Prostate gland (tissue), 2 donors: ENCODE measurements around the gene ZMYND11. TPM values are rescaled to one million over a fixed set of nuclear protein-coding genes. Genes with fewer than 3 reads are reported as not detected.

ENCODE experiments used
- DNase-seq: peaks from one replicate; pipeline ENCODE4 v3.0.0-alpha.2; 2019; ENCODE audit warnings: low spot score
- H3K27ac ChIP-seq, 2 donors: fragments of 200-600 bp; sonication (generic); 2 replicates each; pipeline ENCODE4 v1.5.1; 2017 to 2019
- H3K27me3 ChIP-seq: fragments of 200-600 bp; sonication (generic); replicated peaks from 2 replicates; pipeline ENCODE4 v1.5.1; 2019; ENCODE audit not compliant: insufficient read depth
- H3K36me3 ChIP-seq, 2 donors: fragments of 200-600 bp; sonication (generic); 1 replicate in 1 of 2; 2 replicates in 1 of 2; pipeline versions ENCODE4 v1.5.1 to v1.8.1; 2017 to 2019
- H3K4me1 ChIP-seq: fragments of 200-600 bp; sonication (generic); replicated peaks from 2 replicates; pipeline ENCODE4 v1.5.1; 2019
- H3K4me3 ChIP-seq, 2 donors: fragments of 200-600 bp; sonication (generic); 2 replicates each; pipeline ENCODE4 v1.5.1; 2017 to 2019
- H3K9me3 ChIP-seq: fragments of 200-600 bp; sonication (generic); 2 replicates; pipeline ENCODE4 v1.5.1; 2017
- POLR2A ChIP-seq: fragments of 450-650 bp; IDR thresholded peaks from one replicate; pipeline ENCODE4 v1.6.1; 2016; ENCODE audit warnings: antibody characterized with exemption, mild to moderate bottlenecking
- POLR2AphosphoS5 ChIP-seq: sonication (generic); formaldehyde crosslinking; IDR thresholded peaks from one replicate; pipeline ENCODE4 v1.6.1; 2017; ENCODE audit warnings: antibody characterized with exemption
- WGBS: methylation state at CpG from one replicate; pipeline ENCODE4 v1.1.5; 2018; 5-methylcytosine and 5-hydroxymethylcytosine counted together
- intact Hi-C: fragments of 100-400 bp; cut with DNase I; formaldehyde crosslinking; loops from one replicate; pipeline ENCODE4 v1.14.2; 2022
- total RNA-seq, 2 donors: library from RNA; depleted of rRNA; stranded (reverse); fragments of >200 nt; gene quantifications; one replicate each; pipeline ENCODE4 v1.1.0, GENCODE V29; 2016
- TF ChIP-seq, protein P1 (sequence below), 4 experiments: fragments of 200-600 bp in 2 of 4; fragments of 450-650 bp in 2 of 4; sonication (generic) in 2 of 4; IDR thresholded peaks; 1 replicate in 3 of 4; 2 replicates in 1 of 4; pipeline ENCODE4 v1.5.1; 2016 to 2019; ENCODE audit warnings: antibody characterized with exemption in 4 of 4, mild to moderate bottlenecking in 2 of 4, moderate library complexity in 2 of 4

The ZMYND11 gene
- total RNA-seq, 2 donors from 2014 or later: 66.6 to 78.1 TPM

DNA sequence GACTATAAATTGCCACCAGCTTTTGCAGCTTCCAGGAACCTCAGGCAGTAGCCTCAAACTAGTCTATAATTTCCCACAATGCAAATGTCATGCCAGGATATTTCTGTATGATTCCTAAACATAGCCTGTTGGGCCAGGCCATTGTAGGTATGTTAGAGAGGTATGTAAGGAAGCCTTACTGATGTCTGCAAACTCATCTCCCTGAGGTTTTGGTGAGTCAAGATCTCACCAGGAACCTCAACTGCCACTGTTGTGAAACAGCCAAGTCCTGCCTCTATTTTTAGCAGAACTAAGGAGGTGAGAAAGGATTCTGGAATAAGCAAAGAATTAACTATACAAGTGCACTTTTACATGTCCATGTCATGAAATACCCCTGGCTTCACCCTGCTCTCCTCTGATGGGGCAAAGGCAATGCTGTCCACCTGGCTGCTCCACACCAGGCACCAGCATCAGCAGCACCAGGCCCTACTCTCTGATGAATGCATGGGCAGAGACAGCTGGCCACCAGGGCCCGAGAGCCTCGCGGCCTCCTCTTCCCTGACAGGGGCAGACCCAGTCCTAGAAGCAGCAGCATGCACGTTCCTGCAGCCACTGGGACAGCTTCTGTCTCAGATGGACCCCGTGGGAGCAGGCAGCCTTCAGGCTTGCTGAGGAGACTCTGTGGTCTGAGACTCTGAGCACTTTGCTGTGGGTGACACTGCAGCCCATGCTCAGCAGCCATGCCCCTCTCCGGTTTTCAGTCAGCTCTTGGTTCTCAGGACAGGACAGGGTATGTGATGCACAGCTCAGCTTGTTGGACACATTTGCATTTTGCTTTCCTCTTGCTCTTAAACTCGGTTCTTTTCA is 147.3 kb downstream of the ZMYND11 start:
- DNase-seq: no peak
- Histone ChIP-seq H3K27me3 (no peaks in the 10 kb centered on the region), H3K36me3 (no peaks in the 10 kb centered on the region), H3K9me3 (no peaks in the 10 kb centered on the region), H3K4me1 (no peaks in the 10 kb centered on the region), H3K27ac (no peak overlapping the region), H3K4me3 (no peak overlapping the region)
- intact Hi-C loops: no loop called here
- WGBS: 91% methylated on average over 4 of the region's 7 CpGs
- TF ChIP-seq, protein P1, sequence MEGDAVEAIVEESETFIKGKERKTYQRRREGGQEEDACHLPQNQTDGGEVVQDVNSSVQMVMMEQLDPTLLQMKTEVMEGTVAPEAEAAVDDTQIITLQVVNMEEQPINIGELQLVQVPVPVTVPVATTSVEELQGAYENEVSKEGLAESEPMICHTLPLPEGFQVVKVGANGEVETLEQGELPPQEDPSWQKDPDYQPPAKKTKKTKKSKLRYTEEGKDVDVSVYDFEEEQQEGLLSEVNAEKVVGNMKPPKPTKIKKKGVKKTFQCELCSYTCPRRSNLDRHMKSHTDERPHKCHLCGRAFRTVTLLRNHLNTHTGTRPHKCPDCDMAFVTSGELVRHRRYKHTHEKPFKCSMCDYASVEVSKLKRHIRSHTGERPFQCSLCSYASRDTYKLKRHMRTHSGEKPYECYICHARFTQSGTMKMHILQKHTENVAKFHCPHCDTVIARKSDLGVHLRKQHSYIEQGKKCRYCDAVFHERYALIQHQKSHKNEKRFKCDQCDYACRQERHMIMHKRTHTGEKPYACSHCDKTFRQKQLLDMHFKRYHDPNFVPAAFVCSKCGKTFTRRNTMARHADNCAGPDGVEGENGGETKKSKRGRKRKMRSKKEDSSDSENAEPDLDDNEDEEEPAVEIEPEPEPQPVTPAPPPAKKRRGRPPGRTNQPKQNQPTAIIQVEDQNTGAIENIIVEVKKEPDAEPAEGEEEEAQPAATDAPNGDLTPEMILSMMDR (IDR thresholded peaks at IDR 0.05): no peak
- TF ChIP-seq POLR2AphosphoS5 (no peak), POLR2A (no peak)

DNA sequence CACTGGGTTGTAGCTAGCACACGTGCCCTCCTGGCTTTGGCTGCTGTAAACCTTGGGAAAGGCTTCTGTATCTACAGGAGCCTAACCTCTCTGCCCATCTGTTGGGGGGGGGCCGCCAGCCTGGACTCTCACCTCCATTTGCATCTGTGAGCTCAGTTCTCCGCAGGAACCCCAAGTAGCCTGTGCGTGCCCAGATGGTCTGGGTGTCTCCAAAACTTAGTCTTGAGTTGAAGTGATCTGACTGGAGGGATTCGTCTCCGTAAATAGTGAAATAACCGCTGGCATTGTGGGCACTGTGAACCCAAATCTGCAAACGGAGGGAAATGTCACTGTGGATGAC is 147.9 kb downstream of the ZMYND11 start:
- H3K36me3 ChIP-seq: no peaks in the 10 kb centered on the region
- no peak overlapping the region for H3K4me3 ChIP-seq
- H3K27ac ChIP-seq: no peak overlapping the region
- TF ChIP-seq POLR2AphosphoS5 (no peak), POLR2A (no peak)
- TF ChIP-seq, protein P1 (IDR thresholded peaks at IDR 0.05): no peak
- no peaks in the 10 kb centered on the region for H3K9me3 ChIP-seq
- H3K4me1 ChIP-seq: no peaks in the 10 kb centered on the region
- WGBS: 92% methylated on average over 8 of the region's 8 CpGs
- no peak for DNase-seq
- intact Hi-C loops: no loop called here
- H3K27me3 ChIP-seq: no peaks in the 10 kb centered on the region

DNA sequence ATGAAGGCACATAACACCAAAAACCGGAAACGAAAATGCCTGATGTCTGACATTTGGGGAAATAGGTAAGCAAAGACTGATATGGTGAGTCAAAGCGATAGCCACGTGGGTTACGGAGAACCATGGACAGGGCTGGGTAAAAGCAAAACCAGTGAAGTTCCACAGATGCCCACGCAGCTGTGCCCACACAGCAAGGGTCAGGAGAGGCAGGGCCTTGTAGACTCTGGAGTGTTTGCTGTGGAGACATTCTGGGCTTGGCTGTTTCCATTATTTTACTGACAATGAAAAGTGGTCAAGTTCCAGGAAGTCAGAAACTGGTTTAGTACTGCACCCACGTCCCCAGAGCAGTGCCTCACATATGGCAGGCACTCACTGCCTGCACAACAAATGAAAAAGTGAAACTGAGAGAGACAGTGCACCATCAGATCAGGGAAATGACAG is 148.7 kb downstream of the ZMYND11 start:
- WGBS: 92% methylated on average over 7 of the region's 7 CpGs
- no peak overlapping the region for H3K4me3 ChIP-seq
- no peak for DNase-seq
- no peaks in the 10 kb centered on the region for H3K27me3 ChIP-seq
- no peaks in the 10 kb centered on the region for H3K9me3 ChIP-seq
- H3K4me1 ChIP-seq: no peaks in the 10 kb centered on the region
- no peak overlapping the region for H3K27ac ChIP-seq
- no peaks in the 10 kb centered on the region for H3K36me3 ChIP-seq
- intact Hi-C loops: no loop called here
- no peak for TF ChIP-seq POLR2A
- TF ChIP-seq POLR2AphosphoS5: no peak
- TF ChIP-seq, protein P1 (IDR thresholded peaks at IDR 0.05): no peak

- no peaks in the 10 kb centered on the region for H3K36me3 ChIP-seq
- 77% methylated on average over 15 of the region's 15 CpGs for WGBS
Measured at GRCh38 chr10:285216-285615, 150.0 kb downstream of the ZMYND11 start.

More at GRCh38 chr10:285216-285615, 150.0 kb downstream of the ZMYND11 start:
- no peaks in the 10 kb centered on the region for H3K27me3 ChIP-seq
- intact Hi-C loops: no loop called here
- no peaks in the 10 kb centered on the region for H3K9me3 ChIP-seq
- H3K27ac ChIP-seq: no peak overlapping the region
- DNase-seq: no peak
- TF ChIP-seq, protein P1 (IDR thresholded peaks at IDR 0.05): no peak
- no peak for TF ChIP-seq POLR2AphosphoS5
- TF ChIP-seq POLR2A: no peak
- no peaks in the 10 kb centered on the region for H3K4me1 ChIP-seq
- H3K4me3 ChIP-seq: no peak overlapping the region
